Smooth muscle cell (in vitro differentiated cells): Measurements from ENCODE around the gene ETFRF1. TPM values are rescaled to one million over a fixed set of nuclear protein-coding genes. Genes with fewer than 3 reads are reported as not detected.

Experiments
- DNase-seq: peaks from one replicate; lab custom pipeline; 2025; ENCODE audit not compliant: unreplicated experiment; lab: John Stamatoyannopoulos, UW
- H2AFZ ChIP-seq: fragments of 200-600 bp; sonication (generic); 2 replicates; pipeline ENCODE4 v1.6.0; 2016; ENCODE audit warnings: antibody characterized with exemption, low read depth, mild to moderate bottlenecking
- H3F3A ChIP-seq: fragments of 200-600 bp; sonication (generic); 2 replicates; pipeline ENCODE4 v1.6.0; 2017; ENCODE audit warnings: antibody characterized with exemption, low read depth
- H3K27ac ChIP-seq: fragments of 200-600 bp; sonication (generic); 2 replicates; pipeline ENCODE4 v1.5.1; 2016; ENCODE audit warnings: low read depth, mild to moderate bottlenecking
- H3K27me3 ChIP-seq: fragments of 200-600 bp; sonication (generic); 2 replicates; pipeline ENCODE4 v1.6.1; 2016; ENCODE audit warnings: low read depth, mild to moderate bottlenecking
- H3K36me3 ChIP-seq: fragments of 200-600 bp; sonication (generic); 2 replicates; pipeline ENCODE4 v1.5.1; 2016; ENCODE audit warnings: low read depth
- H3K4me1 ChIP-seq: fragments of 200-600 bp; sonication (generic); 2 replicates; pipeline ENCODE4 v1.5.1; 2016; ENCODE audit warnings: low read depth
- H3K4me2 ChIP-seq: fragments of 200-600 bp; sonication (generic); 2 replicates; pipeline ENCODE4 v1.6.0; 2016; ENCODE audit warnings: mild to moderate bottlenecking
- H3K4me3 ChIP-seq: fragments of 200-600 bp; sonication (generic); 2 replicates; pipeline ENCODE4 v1.5.1; 2016; ENCODE audit warnings: mild to moderate bottlenecking
- H3K79me2 ChIP-seq: fragments of 200-600 bp; sonication (generic); 2 replicates; pipeline ENCODE4 v1.6.0; 2016; ENCODE audit warnings: low read depth, mild to moderate bottlenecking
- H3K9ac ChIP-seq: fragments of 200-600 bp; sonication (generic); 2 replicates; pipeline ENCODE4 v1.6.0; 2016; ENCODE audit warnings: low read depth
- H3K9me3 ChIP-seq: fragments of 200-600 bp; sonication (generic); replicated peaks from 2 replicates; pipeline ENCODE4 v1.5.1; 2016; ENCODE audit warnings: low read depth
- H4K20me1 ChIP-seq: fragments of 200-600 bp; sonication (generic); 2 replicates; pipeline ENCODE4 v1.6.0; 2016; ENCODE audit warnings: low read depth
- CTCF ChIP-seq: fragments of 200-600 bp; sonication (generic); IDR thresholded peaks from 2 replicates; pipeline ENCODE4 v1.5.1; 2017; ENCODE audit warnings: borderline replicate concordance, mild to moderate bottlenecking, antibody characterized with exemption; ENCODE audit not compliant: insufficient read depth, poor library complexity, severe bottlenecking
- WGBS: methylation state at CpG from one replicate; pipeline ENCODE4 v1.1.7; 2016; ENCODE audit warnings: low lambda C conversion rate; 5-methylcytosine and 5-hydroxymethylcytosine counted together
- polyA plus RNA-seq: library from polyadenylated mRNA; unstranded; fragments of >200 nt; fragmentation: Nextera tagmentation; extraction: Ambion mirVana; gene quantifications from 2 replicates; pipeline ENCODE4 v1.2.1, GENCODE V29; 2016
- total RNA-seq: library from RNA; depleted of rRNA; stranded (reverse); fragments of >200 nt; gene quantifications from 2 replicates; pipeline ENCODE4 v1.2.3, GENCODE V29; 2014

ETFRF1 gene
- total and polyA plus RNA-seq, 2 experiments from 2014 or later: 11.2 to 20.4 TPM

GRCh38 chr12:25251769-25252168 lies 56.7 kb downstream of the ETFRF1 start:
- Histone ChIP-seq H3K79me2 (peaks cover 36% of the 10 kb centered on the region), H4K20me1 (peaks cover 29% of the 10 kb centered on the region), H3K4me3 (peak overlapping the region; percentile 89), H3K36me3 (no peaks in the 10 kb centered on the region), H3K4me2 (peak overlapping the region; percentile 93), H3K9ac (peak overlapping the region; percentile 87), H3K27me3 (no peaks in the 10 kb centered on the region), H2AFZ (peak overlapping the region; percentile 67), H3K9me3 (no peaks in the 10 kb centered on the region), H3K27ac (peak overlapping the region; percentile 71), H3K4me1 (peaks cover 6% of the 10 kb centered on the region), H3F3A (peaks cover 24% of the 10 kb centered on the region)
- DNase-seq: no peak
- TF ChIP-seq CTCF: no peak
- WGBS: 32% methylated on average over 6 of the region's 6 CpGs

GRCh38 chr12:25252946-25253345 lies 57.9 kb downstream of the ETFRF1 start:
- no peak for DNase-seq
- Histone ChIP-seq H3F3A (peaks cover 24% of the 10 kb centered on the region), H3K4me2 (no peak overlapping the region), H3K27ac (no peak overlapping the region), H3K79me2 (peaks cover 24% of the 10 kb centered on the region), H3K27me3 (no peaks in the 10 kb centered on the region), H4K20me1 (peaks cover 19% of the 10 kb centered on the region), H3K4me3 (no peak overlapping the region), H3K4me1 (peaks cover 6% of the 10 kb centered on the region), H3K9ac (no peak overlapping the region), H3K36me3 (no peaks in the 10 kb centered on the region), H3K9me3 (no peaks in the 10 kb centered on the region), H2AFZ (no peak overlapping the region)
- TF ChIP-seq CTCF: no peak
- WGBS: 76% methylated on average over 3 of the region's 3 CpGs

GRCh38 chr12:25253371-25254068 lies 58.5 kb downstream of the ETFRF1 start:
- Histone ChIP-seq H3K27ac (peak overlapping the region; percentile 9), H3K4me3 (no peak overlapping the region), H3K79me2 (peaks cover 18% of the 10 kb centered on the region), H2AFZ (no peak overlapping the region), H3K36me3 (no peaks in the 10 kb centered on the region), H4K20me1 (peaks cover 14% of the 10 kb centered on the region), H3K4me2 (peak overlapping the region; percentile 14), H3K9ac (no peak overlapping the region), H3K27me3 (no peaks in the 10 kb centered on the region), H3K4me1 (peaks cover 6% of the 10 kb centered on the region), H3F3A (peaks cover 24% of the 10 kb centered on the region), H3K9me3 (no peaks in the 10 kb centered on the region)
- no peak for TF ChIP-seq CTCF
- no peak for DNase-seq
- WGBS: 86% methylated on average over 5 of the region's 5 CpGs
